ENCODE measurements around the gene DEFB127.

Gene DEFB127

DNA sequence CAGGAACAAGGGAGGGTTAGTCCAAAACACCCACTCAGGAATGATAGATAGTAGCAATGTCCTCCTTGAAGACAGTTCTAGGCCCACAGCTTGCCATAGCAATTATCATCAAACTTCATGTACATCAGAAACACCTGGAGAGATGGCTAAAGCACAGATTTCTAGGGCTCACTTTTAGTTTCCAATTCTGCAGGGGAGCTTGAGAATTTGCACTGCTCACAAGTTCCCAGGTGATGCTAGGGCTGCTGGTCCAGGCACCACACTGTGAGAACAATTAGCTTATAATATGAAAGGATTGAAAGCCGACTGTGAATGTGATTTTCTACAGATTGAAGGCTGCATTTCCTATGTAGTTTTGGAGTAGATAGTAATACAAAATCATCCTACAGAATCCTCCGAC is 11.4 kb upstream of the DEFB127 start:
- DNase-seq (ENCODE audit: extremely low read depth, insufficient read length): no peak
- TF ChIP-seq, protein P1, sequence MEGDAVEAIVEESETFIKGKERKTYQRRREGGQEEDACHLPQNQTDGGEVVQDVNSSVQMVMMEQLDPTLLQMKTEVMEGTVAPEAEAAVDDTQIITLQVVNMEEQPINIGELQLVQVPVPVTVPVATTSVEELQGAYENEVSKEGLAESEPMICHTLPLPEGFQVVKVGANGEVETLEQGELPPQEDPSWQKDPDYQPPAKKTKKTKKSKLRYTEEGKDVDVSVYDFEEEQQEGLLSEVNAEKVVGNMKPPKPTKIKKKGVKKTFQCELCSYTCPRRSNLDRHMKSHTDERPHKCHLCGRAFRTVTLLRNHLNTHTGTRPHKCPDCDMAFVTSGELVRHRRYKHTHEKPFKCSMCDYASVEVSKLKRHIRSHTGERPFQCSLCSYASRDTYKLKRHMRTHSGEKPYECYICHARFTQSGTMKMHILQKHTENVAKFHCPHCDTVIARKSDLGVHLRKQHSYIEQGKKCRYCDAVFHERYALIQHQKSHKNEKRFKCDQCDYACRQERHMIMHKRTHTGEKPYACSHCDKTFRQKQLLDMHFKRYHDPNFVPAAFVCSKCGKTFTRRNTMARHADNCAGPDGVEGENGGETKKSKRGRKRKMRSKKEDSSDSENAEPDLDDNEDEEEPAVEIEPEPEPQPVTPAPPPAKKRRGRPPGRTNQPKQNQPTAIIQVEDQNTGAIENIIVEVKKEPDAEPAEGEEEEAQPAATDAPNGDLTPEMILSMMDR (IDR thresholded peaks at IDR 0.05; ENCODE audit: insufficient read depth, low read length, poor library complexity, severe bottlenecking): no peak
- no peaks in the 10 kb centered on the region for H3K36me3 ChIP-seq (ENCODE audit: control insufficient read depth, insufficient read depth, low read length)
- H3K27me3 ChIP-seq (replicated peaks; ENCODE audit: control insufficient read depth, insufficient read depth, low read length): no peaks in the 10 kb centered on the region; the same call in 1 of the 2 replicates
- no peak overlapping the region for H3K4me3 ChIP-seq (replicated peaks; ENCODE audit: low read depth, low read length)

DNA sequence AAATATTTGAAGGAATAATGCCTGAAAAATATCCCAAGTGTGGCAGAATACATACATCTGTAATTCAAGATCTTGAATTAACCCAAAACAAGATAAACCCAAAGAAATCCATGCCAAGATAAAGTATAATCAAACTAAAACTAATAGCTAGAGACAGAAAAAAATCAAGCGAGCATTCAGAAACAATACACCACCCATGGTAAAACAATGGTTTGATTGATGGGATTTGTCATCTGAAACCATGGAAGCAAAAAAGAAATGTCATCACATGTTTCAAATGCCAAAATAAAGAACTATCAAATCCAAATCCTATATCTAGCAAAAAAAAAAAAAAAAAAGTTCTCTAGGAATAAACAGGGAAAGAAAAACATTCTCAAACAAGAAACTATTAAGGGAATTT is 5.1 kb upstream of the DEFB127 start:
- TF ChIP-seq, protein P1 (IDR thresholded peaks at IDR 0.05; ENCODE audit: insufficient read depth, low read length, poor library complexity, severe bottlenecking): no peak
- Histone ChIP-seq H3K27me3 (replicated peaks; ENCODE audit: control insufficient read depth, insufficient read depth, low read length) (no peaks in the 10 kb centered on the region), H3K36me3 (ENCODE audit: control insufficient read depth, insufficient read depth, low read length) (no peaks in the 10 kb centered on the region), H3K4me3 (replicated peaks; ENCODE audit: low read depth, low read length) (no peak overlapping the region)
- no peak for DNase-seq (ENCODE audit: extremely low read depth, insufficient read length)

DNA sequence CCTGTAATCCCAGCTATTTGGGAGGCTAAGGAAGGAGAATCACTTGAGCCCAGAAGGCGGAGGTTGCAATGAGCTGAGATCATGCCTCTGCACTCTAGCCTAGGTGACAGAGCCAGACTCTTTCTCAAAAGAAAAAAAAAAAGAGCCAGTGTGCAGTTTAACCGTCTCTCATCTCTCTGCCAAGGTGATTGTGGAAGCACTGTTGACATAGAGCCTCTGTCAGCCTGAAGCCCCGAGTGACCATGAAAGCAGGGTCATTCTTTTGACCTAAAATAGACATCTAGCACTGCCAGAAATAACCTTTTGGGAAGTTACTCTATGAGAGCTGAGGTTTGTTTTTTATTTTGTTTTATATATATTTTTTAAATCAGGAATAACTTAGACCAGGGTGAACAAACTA is 7.4 kb downstream of the DEFB127 start:
- no peak for DNase-seq (ENCODE audit: extremely low read depth, insufficient read length)
- H3K36me3 ChIP-seq (ENCODE audit: control insufficient read depth, insufficient read depth, low read length): no peaks in the 10 kb centered on the region
- H3K4me3 ChIP-seq (replicated peaks; ENCODE audit: low read depth, low read length): no peak overlapping the region
- TF ChIP-seq, protein P1 (IDR thresholded peaks at IDR 0.05; ENCODE audit: insufficient read depth, low read length, poor library complexity, severe bottlenecking): no peak
- H3K27me3 ChIP-seq (replicated peaks; ENCODE audit: control insufficient read depth, insufficient read depth, low read length): no peaks in the 10 kb centered on the region; the same call in 1 of the 2 replicates

DNA sequence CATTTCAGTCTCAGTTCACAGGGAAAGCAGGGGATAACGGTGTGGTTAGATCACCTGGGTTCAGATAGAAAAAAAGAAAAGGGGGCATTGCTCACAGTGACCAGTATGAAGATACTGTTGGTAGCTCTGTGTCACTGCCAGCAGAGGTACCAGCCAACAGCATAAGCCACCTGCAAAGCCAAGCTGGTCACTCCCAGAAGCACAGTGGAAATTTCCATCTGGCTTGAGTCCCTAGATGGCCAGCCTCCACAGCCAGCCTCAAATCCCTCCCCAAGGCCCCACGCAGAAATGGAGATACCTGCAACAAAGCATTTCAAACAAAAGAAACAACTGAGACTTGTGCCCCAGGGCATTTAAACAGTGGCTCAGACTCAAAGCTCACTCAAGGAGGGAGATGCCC is 11.6 kb downstream of the DEFB127 start:
- TF ChIP-seq, protein P1 (IDR thresholded peaks at IDR 0.05; ENCODE audit: insufficient read depth, low read length, poor library complexity, severe bottlenecking): no peak
- no peak for DNase-seq (ENCODE audit: extremely low read depth, insufficient read length)
- Histone ChIP-seq H3K4me3 (replicated peaks; ENCODE audit: low read depth, low read length) (no peak overlapping the region), H3K36me3 (ENCODE audit: control insufficient read depth, insufficient read depth, low read length) (no peaks in the 10 kb centered on the region), H3K27me3 (replicated peaks; ENCODE audit: control insufficient read depth, insufficient read depth, low read length) (no peaks in the 10 kb centered on the region; the same call in 1 of the 2 replicates)

DNA sequence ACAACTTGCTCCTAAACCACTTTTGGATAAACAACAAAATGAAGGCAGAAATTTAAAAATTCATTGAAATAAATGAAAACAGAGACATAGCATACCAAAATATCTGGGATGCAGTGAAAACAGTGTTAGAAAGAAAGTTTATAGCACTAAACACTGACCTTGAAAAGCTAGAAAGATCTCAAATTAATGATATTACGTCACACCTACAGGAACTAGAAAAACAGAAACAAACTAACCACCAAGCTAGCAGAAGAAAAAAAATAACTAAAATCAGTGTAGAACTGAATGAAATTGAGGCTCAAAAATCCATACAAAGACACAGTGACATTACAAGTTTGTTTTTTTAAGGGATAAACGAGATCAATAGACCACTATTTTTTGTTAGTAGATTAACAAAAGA is 27.0 kb downstream of the DEFB127 start:
- TF ChIP-seq, protein P1 (IDR thresholded peaks at IDR 0.05; ENCODE audit: insufficient read depth, low read length, poor library complexity, severe bottlenecking): no peak
- Histone ChIP-seq H3K36me3 (ENCODE audit: control insufficient read depth, insufficient read depth, low read length) (no peaks in the 10 kb centered on the region), H3K4me3 (replicated peaks; ENCODE audit: low read depth, low read length) (no peak overlapping the region), H3K27me3 (replicated peaks; ENCODE audit: control insufficient read depth, insufficient read depth, low read length) (no peaks in the 10 kb centered on the region; the same call in 1 of the 2 replicates)
- no peak for DNase-seq (ENCODE audit: extremely low read depth, insufficient read length)

DNA sequence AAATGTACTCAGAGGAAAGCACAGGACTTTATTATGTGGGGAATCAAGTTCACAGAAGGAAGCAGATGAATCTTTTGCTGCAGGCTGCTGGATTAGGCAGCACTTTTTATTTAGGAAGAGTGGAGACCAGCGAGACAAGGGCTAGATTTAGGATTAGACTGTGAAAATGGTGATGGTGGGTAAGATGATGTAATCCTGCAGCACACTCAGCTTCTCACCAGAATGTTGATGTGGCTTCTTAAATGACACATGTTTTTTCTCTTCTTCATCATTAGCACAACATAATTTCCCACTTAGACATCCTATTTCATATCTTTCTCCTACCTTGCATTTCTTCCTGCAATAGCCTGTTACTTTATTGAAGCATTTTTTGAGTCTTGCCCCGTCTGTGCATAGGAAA is 30.5 kb downstream of the DEFB127 start:
- H3K4me3 ChIP-seq (replicated peaks; ENCODE audit: low read depth, low read length): no peak overlapping the region
- H3K27me3 ChIP-seq (replicated peaks; ENCODE audit: control insufficient read depth, insufficient read depth, low read length): peaks cover 3% of the 10 kb centered on the region; the same call in 1 of the 2 replicates
- TF ChIP-seq, protein P1 (IDR thresholded peaks at IDR 0.05; ENCODE audit: insufficient read depth, low read length, poor library complexity, severe bottlenecking): no peak
- H3K36me3 ChIP-seq (ENCODE audit: control insufficient read depth, insufficient read depth, low read length): no peaks in the 10 kb centered on the region
- DNase-seq (ENCODE audit: extremely low read depth, insufficient read length): no peak
